KOPT-K1 (cell line): ENCODE data around the gene ARHGAP28.

Experiments used
- H3K27ac ChIP-seq: fragments of 200-600 bp; sonication (generic); 2 replicates; pipeline ENCODE4 v1.5.1; 2016; ENCODE audit warnings: antibody characterized with exemption, mild to moderate bottlenecking, low read depth, low read length; ENCODE audit not compliant: poor library complexity, severe bottlenecking
- H3K36me3 ChIP-seq: fragments of 200-600 bp; sonication (generic); 2 replicates; pipeline ENCODE4 v1.5.1; 2017; ENCODE audit warnings: antibody characterized with exemption, mild to moderate bottlenecking, low read length, moderate library complexity; ENCODE audit not compliant: insufficient read depth
- H3K9me3 ChIP-seq: fragments of 200-600 bp; sonication (generic); 2 replicates; pipeline ENCODE4 v1.5.1; 2017; ENCODE audit warnings: antibody characterized with exemption, low read length, mild to moderate bottlenecking; ENCODE audit not compliant: insufficient read depth, poor library complexity, severe bottlenecking

ARHGAP28 gene

GRCh38 chr18:6949800-6950586 is 220.5 kb downstream of the ARHGAP28 start:
- no peaks in the 10 kb centered on the region for H3K36me3 ChIP-seq
- no peak overlapping the region for H3K27ac ChIP-seq
- H3K9me3 ChIP-seq, result no peaks in the 10 kb centered on the region

- no peak overlapping the region for H3K27ac ChIP-seq
- no peaks in the 10 kb centered on the region for H3K36me3 ChIP-seq
- no peaks in the 10 kb centered on the region for H3K9me3 ChIP-seq
These were observed 221.1 kb downstream of the ARHGAP28 start for GRCh38 chr18:6950641-6951040.

GRCh38 chr18:6951336-6952090 is 222.0 kb downstream of the ARHGAP28 start:
- H3K9me3 ChIP-seq, result no peaks in the 10 kb centered on the region
- no peaks in the 10 kb centered on the region for H3K36me3 ChIP-seq
- no peak overlapping the region for H3K27ac ChIP-seq

- no peaks in the 10 kb centered on the region for H3K36me3 ChIP-seq
- H3K27ac ChIP-seq, result no peak overlapping the region
These were observed 225.0 kb downstream of the ARHGAP28 start for GRCh38 chr18:6954501-6954900.

GRCh38 chr18:6955304-6955703 is 225.8 kb downstream of the ARHGAP28 start:
- Histone ChIP-seq H3K27ac (no peak overlapping the region), H3K9me3 (no peaks in the 10 kb centered on the region), H3K36me3 (no peaks in the 10 kb centered on the region)

More at GRCh38 chr18:6954501-6954900, 225.0 kb downstream of the ARHGAP28 start:
- no peaks in the 10 kb centered on the region for H3K9me3 ChIP-seq

- Histone ChIP-seq H3K36me3 (no peaks in the 10 kb centered on the region), H3K9me3 (no peaks in the 10 kb centered on the region), H3K27ac (no peak overlapping the region)
These were observed 227.0 kb downstream of the ARHGAP28 start for GRCh38 chr18:6956495-6956894.

- Histone ChIP-seq H3K36me3 (no peaks in the 10 kb centered on the region), H3K9me3 (no peaks in the 10 kb centered on the region), H3K27ac (no peak overlapping the region)
These were observed 227.5 kb downstream of the ARHGAP28 start for GRCh38 chr18:6956999-6957398.

GRCh38 chr18:6959110-6959509 is 229.6 kb downstream of the ARHGAP28 start:
- H3K36me3 ChIP-seq, result no peaks in the 10 kb centered on the region
- H3K9me3 ChIP-seq, result no peaks in the 10 kb centered on the region
- no peak overlapping the region for H3K27ac ChIP-seq

GRCh38 chr18:6960124-6960523 is 230.6 kb downstream of the ARHGAP28 start:
- H3K9me3 ChIP-seq, result no peaks in the 10 kb centered on the region
- H3K36me3 ChIP-seq, result no peaks in the 10 kb centered on the region
- H3K27ac ChIP-seq, result no peak overlapping the region

- Histone ChIP-seq H3K36me3 (no peaks in the 10 kb centered on the region), H3K9me3 (no peaks in the 10 kb centered on the region), H3K27ac (no peak overlapping the region)
These were observed 231.1 kb downstream of the ARHGAP28 start for GRCh38 chr18:6960656-6961055.

- no peak overlapping the region for H3K27ac ChIP-seq
- H3K9me3 ChIP-seq, result no peaks in the 10 kb centered on the region
- H3K36me3 ChIP-seq, result no peaks in the 10 kb centered on the region
These were observed 231.8 kb downstream of the ARHGAP28 start for GRCh38 chr18:6961331-6961730.

- Histone ChIP-seq H3K27ac (no peak overlapping the region), H3K9me3 (no peaks in the 10 kb centered on the region), H3K36me3 (no peaks in the 10 kb centered on the region)
These were observed 233.3 kb downstream of the ARHGAP28 start for GRCh38 chr18:6962571-6963451.

- no peaks in the 10 kb centered on the region for H3K9me3 ChIP-seq
- H3K27ac ChIP-seq, result no peak overlapping the region
- no peaks in the 10 kb centered on the region for H3K36me3 ChIP-seq
These were observed 234.1 kb downstream of the ARHGAP28 start for GRCh38 chr18:6963452-6964097.
